Stimulated activated CD4-positive, alpha-beta T cell treated with anti-CD3 and anti-CD28 coated beads, Interleukin-12 subunit alpha, Interleukin-12 subunit beta, amount 100 ng/mL, for 24 hours (primary cell): ENCODE data around the gene TGM6.

ENCODE experiments used
- DNase-seq, 2 experiments: peaks; one replicate each; pipeline ENCODE4 v3.0.0-alpha.2; 2020; ENCODE audit warnings: low read depth in 2 of 2

TGM6 gene

DNA sequence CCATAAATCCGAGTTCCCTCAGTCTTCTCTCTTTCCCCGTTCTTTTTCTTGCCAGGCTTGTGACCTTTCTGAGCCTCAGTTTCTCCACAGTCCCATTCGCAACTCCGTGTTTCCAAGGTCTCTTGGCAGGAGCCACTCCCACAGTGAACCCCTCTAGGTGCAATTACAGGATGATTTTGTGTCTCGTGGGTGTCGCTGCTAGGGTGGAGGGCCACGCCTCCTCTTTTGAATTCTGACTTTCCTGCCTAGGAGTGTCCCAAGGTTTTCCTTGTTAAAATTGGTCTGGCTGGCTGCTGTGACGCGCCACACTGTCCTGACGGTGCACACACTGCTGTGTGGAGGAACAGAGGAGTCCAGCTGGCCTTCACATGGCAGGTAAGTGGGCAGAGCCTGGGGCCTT is at the start of gene TGM6:
Gene TGM6 (plus strand): TSS at position 301 of the 400 bp plus-strand sequence. CDS start 68 bp downstream, at position 369.
- no peak for DNase-seq

DNA sequence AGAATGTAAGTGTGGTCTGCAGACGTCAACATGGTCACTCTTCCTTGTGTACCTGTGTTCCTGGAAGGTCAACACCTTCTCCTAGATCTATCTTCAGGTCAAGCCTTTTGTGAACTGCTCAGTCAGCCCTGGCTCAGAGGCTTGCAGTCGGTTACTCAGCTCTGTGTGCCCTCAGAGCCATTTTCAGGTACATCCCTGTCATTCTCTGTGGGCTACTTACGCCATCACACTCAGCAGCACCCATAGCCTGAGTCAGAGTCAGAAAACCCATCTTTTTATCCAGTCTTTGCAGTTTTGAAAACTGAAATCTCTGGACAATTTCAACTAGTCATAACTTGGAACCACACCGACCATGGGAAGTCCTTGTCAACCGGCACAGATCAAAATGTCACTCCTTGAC is 49.6 kb upstream of the TGM6 start:
- no peak for DNase-seq

DNA sequence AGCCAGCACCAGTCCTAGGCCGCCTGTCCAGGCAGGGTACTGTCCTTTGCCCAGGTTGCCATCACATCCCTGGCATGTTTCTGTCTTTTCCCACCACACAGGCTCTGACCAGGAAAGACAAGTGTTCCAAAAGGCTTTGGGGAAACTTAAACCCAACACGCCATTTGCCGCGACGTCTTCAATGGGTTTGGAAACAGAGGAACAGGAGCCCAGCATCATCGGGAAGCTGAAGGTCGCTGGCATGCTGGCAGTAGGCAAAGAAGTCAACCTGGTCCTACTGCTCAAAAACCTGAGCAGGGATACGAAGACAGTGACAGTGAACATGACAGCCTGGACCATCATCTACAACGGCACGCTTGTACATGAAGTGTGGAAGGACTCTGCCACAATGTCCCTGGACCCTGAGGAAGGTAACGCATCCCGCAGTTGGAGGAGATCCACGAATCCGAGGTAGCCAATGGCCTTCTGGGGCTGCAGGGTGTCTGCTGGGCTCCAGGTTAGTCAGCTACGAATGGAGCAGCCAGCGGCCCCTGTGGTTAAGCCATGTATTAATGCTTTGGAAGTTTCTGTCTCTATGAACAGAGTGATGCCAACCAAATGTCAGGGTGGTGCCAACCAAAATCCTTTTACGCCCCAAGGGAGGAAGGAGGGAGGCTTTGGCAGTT is 48.7 kb upstream of the TGM6 start:
- DNase-seq = no peak

DNA sequence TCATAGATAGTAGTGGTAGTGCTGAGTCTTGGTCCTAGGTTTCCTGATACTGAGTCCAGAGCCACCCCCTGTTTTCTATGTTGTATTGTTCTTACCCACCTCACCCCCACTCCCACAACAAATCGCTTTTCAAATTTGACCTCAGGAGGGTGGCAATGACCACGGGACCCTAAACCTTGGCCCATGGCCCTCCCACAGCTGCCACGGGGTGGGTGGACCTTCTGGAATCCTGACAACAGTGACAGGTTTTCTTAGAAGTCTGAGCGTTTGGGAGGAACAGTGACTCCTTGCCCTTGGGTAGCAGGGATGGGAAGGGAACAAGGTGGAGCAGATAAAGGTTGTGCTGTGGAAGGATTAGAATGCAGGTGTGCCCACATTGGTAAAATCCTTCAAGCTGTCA is 48.0 kb upstream of the TGM6 start:
- DNase-seq = no peak

DNA sequence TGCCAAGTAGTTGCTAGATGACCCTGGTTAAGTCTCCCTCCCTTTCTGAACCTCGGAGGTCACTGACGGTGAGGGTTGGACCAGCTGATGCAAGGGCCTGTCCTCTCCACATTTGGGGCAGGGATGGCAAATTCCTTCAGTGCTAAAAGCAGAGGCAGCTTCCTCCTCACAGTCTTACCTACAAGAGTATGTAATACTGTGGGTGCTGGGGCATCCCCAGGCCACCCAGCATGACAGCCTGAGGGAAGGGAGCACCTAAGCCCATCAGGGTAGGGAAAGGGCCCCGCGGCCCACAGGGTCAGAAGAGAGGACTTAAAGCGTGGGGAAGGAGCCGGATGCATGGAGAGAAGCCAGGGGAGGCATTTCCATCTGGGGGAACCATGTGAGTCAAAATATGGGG is 46.9 kb upstream of the TGM6 start:
- no peak for DNase-seq

DNA sequence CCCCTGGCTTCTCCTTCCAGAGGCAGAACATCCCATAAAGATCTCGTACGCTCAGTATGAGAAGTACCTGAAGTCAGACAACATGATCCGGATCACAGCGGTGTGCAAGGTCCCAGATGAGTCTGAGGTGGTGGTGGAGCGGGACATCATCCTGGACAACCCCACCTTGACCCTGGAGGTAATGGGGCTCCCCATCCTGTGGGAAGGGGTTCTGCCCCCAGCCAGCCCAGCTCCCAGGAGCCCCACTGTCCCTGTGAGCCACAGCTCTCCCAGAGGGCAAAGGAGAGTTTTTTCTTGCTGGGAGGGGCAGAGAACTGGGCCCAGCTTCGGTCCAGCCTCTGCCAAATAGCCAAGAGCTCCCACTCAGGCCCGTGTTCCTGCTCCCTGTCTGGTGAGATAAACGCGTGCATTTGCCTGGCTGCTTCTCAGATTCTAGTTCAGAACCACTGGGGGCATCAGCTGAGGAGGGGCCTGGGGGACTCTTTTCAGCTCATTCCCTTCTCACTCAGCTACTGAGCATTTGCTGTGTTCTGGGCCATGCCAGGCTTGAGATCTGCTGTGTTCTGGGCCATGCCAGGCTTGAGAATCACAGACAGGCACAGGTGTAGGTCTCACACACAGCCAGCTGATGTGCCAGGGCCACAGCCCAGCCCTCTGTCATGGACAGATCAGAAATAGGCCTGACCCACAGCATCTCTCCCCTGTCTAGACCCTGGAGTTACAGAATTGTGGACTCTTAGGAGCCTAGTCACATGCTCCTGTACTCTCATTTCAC is 45.4 kb upstream of the TGM6 start:
- no peak for DNase-seq

DNA sequence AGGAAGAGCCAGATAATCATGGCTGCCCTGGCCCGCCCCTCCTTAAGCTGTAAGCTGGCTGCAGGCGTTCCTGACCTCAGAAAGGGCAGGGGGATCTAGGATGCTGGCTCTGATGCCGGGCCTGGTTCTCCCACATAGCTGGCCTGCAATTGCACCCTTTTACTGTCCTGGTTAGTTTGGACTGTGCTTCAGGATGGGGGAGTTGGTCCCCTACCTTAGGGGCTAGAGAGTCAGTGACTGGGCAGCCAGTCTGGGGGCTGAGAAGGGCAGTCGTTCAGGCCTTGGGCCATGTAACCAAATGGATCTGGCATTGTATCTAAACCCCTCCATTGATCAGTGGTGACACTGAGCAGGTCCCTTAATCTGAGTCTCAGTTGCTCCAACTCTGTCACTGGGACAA is 44.2 kb upstream of the TGM6 start:
- no peak for DNase-seq

DNA sequence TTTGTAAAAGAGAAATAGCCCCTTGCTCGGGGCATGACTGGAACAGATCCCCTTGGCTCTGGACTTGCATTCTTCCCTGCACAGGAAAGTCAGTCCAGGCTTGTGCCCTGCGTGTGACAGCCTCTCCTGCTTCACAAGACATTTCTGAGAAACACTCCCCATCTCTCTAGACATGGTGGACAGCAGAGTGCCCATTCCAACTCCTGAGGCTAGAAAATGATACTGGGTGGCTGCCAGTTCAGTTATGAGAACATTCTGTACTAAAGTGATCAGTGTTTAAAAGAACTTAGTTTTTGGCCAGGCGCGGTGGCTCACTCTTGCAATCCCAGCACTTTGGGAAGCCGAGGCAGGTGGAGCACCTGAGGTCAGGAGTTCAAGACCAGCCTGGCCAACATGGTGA is 43.6 kb upstream of the TGM6 start:
- no peak for DNase-seq

DNA sequence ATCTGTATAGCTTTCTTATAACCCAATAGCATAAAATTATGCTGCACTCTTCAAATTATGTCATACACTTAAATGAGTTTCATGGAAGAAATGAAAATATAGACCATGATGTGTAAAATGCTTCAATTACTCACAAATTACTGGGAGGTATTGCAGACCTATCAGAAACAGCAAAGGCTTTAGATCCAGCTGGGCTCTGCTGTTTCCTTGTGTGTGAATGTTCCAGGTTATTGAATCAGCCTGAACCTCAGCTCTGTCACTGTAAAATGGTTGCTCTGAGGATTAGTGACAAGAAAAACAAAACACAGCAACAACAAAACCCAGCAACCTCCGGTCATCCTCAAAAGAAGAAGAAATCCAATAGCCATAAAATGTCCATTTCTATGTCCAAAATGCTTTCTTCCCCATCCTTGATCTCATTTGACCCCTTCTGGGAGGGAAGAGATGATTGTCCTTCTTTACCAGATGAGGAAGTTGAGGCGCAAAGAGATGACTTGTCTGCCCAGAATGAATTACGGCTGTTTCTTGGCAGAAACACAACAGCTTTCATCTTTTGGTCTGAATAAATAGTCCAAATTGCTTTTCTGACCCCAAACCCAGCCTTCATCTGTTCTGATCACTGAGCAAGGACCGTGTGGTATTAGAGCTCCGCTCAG is 42.2 kb upstream of the TGM6 start:
- DNase-seq = no peak

DNA sequence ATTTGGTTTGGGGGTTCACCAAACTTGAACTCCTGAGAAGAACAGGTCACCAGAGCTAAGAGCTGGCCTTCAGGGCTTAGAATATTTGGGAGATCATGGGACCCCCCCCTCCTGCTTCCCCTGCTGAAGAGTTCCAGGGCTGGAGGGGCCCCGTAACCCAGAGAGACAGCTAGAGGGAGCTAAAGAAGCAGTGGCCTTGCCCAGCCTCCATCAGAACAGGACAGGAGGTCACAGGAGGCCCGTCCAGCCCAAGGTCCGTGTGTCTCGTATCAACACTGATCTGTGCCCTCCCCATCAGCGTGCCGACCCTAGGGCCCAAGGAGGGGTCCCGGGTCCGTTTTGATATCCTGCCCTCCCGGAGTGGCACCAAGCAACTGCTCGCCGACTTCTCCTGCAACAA is 40.6 kb upstream of the TGM6 start:
- DNase-seq = no peak

DNA sequence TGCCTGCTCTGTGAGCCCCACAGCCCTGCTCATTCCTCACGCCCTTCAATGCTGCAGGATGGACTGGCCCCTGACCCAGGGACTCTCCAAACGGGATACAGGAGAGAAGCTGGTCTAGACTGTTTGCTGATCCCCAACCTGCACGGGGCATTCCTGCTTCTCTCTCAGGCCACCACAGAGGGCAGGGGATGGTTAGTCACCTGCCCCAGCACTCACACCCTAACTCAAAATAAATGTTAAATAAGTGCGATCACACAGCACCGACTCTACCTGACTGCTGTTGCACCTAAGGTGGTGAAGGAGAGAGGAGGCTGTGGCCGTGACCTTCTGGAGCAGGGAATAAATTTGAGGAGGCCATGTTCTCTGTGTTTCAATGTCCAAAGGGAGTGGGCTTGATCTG is 39.9 kb upstream of the TGM6 start:
- no peak for DNase-seq

DNA sequence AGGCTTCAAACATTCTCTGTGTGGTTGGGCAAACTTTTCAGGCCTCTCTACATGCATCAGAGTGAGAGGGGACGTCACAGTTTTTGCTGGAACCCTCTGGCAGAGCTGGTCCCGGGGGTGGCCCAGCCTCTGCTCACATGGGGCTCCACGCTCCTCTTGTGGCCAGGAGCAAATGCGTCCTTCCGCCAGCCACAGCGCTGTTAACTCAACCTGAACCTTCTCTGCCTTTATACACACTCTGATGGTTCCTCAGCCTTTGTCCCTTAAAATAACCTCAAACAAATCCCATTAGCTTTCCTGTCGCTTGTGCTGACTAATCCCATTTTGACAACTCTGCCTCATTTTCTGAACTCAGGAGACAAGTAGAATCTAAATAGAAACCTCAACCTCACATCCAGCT is 39.4 kb upstream of the TGM6 start:
- DNase-seq = no peak

DNA sequence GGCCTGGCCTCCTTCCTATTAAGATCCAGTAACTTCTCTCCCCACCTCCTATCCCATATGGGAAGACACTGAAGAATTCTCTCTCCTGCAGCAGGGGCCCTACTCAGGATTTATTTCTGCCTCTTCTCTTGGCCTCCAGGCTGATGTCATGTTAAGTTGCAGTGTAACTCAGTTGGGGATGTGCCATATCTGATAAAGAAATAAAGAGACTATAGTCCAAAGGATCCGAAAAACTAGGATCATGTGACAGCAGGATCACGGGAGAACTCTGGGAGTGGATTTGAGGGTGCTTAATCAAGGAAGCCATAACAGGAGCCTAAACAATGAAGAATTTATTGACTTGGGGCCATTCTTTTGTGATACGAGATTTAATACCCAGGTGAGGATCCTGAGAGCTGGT is 38.5 kb upstream of the TGM6 start:
- no peak for DNase-seq

DNA sequence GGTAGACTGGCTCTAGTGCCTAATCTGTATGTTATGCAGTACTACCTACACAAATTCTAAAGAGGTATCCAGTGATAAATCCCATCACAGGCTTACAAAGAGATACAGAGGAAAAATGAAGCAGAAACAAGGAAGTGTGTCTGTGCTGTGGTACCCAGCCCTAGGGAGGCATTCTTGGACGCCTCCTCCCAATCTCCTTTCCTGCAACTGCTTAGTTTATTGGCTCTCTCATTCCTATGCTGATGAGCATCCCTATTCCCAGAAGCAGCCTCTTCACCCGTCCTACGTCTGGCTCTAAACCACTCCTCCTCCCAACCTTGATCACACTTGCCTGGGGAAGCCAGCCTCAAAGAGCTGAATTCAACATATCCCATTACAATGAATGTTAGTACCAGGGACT is 34.5 kb upstream of the TGM6 start:
- no peak for DNase-seq

DNA sequence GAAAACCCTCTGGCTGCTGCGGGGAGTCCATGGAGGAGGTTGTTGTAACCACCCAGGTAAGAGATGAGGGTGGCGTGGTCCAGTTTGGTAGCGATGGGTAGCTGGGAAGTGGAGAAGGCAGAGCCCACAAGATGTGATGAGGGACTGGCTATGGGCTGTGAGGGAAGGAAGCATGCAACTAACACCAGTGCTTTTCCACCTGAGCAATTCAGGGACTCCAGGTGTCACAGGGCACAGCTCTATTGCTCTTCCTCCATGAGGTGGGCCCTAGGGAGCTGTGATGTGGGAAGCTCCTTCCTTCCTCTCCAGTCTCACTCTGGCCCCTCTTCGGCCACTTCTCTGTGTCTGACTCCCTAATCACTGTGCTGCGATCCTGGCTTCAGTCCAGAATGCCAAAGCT is 32.4 kb upstream of the TGM6 start:
- DNase-seq = no peak

DNA sequence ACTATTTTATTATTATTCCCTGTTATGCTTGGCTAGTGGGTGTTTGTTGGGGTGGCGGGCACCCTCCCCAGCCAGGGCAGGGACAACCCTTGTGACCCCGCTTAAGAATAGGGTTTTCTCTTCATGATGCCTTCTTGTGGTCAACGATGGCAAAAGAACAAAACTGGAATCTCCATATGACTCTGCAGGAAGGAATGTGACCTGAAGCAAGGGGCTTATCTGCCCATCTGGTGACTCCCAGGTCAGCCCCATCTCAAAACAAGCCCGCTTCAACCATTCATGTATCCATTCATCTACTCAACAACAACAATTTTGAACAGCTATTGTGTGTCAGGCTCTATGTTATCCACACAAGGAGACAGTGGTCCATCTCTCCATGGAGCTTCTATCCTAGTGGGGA is 30.9 kb upstream of the TGM6 start:
- DNase-seq = no peak

DNA sequence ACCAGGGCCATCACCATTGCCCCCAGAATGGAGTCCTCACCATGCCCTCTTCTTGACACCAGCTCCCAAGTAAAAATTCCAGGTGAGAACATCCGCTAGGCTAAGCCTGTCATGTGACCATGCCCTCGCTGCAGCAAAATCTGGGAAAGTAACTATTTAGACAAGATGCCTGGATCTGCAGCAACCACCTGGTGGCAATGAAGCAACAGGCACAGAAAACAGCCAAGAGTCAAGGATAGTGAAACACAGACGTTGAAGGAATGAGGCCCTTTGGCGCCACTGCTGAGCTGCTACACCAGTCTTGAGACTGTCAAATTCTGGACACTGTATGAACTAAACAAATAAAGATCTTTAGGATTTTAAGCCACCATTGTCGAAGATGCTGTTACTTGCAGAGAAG is 30.1 kb upstream of the TGM6 start:
- DNase-seq = no peak

DNA sequence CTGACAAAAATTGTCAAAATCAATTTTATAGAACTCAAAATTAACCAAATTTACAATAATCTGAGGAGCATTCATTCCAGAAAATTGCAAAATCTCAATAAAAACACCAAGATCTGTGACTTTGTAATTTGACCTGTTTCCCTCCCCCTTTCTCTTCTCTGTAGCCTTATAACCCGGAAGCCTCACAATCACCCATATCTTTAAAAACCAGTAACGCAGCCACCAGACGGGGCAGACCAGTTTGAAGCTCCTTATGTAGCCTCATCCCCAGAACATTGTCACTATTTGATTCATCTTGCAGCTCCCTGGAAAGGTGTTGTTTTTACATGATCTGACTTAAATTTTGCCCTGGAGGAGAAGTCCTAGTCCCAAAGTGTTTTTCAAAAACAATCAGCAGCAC is 27.5 kb upstream of the TGM6 start:
- DNase-seq = no peak

DNA sequence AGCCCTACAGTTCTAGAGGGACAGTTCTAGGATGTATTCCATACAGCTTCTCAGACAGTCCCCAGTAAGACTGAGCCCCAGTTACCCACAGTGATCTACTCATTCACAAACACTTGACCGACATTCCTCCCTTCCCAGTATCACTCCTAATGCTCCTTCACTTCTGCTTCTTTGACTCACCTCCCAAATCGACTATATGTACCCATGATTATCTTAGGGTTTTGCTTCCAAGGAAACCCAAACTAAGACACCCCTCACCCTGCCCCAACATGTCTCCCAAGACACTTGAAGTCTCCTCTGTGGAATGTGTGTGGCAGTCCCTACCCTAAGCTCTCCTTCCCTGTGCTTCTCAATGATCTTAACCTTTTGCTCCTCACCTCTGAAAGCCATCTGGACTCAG is 23.6 kb upstream of the TGM6 start:
- DNase-seq = no peak

DNA sequence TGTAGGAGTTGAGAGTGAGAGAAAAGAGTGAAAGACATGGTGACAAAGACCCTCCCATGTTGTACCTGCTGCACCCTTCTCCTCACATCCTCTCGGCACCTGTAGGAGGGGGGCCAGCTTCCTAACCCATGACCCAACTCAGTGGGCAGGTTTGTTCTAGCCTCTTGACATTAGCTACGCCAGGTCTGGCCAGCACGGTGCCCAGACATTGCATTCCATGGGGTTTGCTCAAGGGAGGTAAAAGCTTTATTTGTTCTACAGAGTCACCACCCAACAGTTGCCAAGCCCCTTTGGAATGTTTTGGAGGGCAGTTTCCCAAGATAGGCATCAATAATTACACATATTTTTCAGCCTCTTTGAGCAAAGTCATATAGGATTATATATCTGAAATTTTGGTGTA is 22.7 kb upstream of the TGM6 start:
- no peak for DNase-seq

DNA sequence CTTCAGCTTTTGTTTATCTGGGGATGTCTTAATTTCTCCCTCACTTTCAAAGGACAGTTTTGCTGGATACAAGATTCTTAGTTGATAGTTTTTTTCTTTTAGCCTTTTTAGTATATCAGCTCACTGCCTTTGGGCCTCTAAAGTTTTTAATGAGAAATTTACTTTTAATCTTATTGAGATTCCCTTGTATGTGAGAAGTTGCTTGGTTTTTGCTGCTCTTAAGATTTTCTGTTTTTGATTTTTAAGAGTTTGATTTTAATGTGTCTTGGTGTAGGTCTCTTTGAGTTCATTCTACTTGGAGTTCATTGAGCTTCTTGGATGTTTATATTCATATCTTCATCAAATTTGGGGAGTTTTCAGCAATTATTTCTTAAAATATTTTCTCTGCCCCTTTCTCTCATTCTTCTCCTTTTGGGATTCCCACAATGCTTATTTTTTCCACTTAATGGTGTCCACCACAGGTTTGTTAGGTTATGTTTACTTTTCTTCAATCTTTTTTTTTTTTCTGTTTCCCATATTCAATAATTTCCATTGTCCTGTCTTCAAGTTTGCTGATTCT is 19.6 kb upstream of the TGM6 start:
- no peak for DNase-seq

DNA sequence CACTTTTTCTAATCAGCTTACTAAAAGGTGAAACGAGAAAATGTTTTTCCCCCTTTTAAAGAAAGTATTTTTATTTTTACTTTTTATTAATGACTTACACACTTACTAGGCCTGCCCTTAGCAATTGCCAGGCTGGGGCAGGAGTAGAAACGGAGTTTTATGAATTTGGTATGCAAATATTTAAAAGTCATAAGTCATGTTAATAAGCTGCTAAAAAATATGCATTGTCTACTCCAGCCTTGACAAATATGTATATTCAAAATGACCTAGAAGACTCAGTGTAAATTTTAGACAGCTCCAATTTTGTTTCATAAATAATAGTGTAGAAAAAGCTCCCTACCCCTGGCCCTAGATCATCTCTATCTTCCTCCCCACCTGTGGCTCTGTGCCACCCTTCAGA is 17.5 kb upstream of the TGM6 start:
- DNase-seq = no peak

DNA sequence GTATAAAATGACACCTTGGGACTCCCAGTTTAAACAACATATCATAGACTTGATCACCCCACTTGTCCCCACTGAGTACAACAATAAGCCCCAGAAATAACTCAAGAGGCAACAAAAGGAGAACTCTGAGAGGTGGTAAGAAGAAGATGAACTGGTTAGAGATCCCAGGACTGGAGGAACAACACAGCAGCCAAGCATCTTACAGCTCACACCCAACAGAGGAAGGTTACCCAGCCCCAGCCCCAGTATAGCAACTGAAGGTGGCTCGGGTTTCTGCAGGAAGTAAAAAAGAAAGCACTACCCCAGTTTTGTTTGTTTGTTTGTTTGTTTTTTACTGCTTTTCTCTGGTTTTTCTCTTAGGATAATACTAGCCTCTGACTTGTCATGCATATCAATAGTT is 17.1 kb upstream of the TGM6 start:
- no peak for DNase-seq
